HL-60 (cell line): ENCODE results near the gene BTBD16.

Source experiments
- CTCF ChIP-seq: IDR thresholded peaks from one replicate; pipeline ENCODE4 v1.5.1; 2011; ENCODE audit warnings: low read length, control low read depth, inconsistent platforms; ENCODE audit not compliant: insufficient read depth
- GABPA ChIP-seq: IDR thresholded peaks from 2 replicates; pipeline ENCODE4 v1.6.1; 2012; ENCODE audit warnings: low read depth
- POLR2AphosphoS5 ChIP-seq: IDR thresholded peaks from 2 replicates; pipeline ENCODE4 v1.6.1; 2012; ENCODE audit warnings: low read depth
- REST ChIP-seq: IDR thresholded peaks from 2 replicates; pipeline ENCODE4 v1.6.1; 2012; ENCODE audit warnings: low read depth; ENCODE audit not compliant: insufficient replicate concordance

GRCh38 chr10:122241836-122242235 lies 29.3 kb upstream of the BTBD16 start:
- TF ChIP-seq CTCF, result no peak
- TF ChIP-seq GABPA, result no peak
- TF ChIP-seq POLR2AphosphoS5, result no peak
- no peak for TF ChIP-seq REST
